Measurements from ENCODE around the gene UTP25. TPM values are rescaled to one million over a fixed set of nuclear protein-coding genes. Genes with fewer than 3 reads are reported as not detected.

UTP25 gene
- total and polyA plus RNA-seq, 2 of the 4 experiments (the other 2 are of a cell fraction), result 7.1 to 17.4 TPM

DNA sequence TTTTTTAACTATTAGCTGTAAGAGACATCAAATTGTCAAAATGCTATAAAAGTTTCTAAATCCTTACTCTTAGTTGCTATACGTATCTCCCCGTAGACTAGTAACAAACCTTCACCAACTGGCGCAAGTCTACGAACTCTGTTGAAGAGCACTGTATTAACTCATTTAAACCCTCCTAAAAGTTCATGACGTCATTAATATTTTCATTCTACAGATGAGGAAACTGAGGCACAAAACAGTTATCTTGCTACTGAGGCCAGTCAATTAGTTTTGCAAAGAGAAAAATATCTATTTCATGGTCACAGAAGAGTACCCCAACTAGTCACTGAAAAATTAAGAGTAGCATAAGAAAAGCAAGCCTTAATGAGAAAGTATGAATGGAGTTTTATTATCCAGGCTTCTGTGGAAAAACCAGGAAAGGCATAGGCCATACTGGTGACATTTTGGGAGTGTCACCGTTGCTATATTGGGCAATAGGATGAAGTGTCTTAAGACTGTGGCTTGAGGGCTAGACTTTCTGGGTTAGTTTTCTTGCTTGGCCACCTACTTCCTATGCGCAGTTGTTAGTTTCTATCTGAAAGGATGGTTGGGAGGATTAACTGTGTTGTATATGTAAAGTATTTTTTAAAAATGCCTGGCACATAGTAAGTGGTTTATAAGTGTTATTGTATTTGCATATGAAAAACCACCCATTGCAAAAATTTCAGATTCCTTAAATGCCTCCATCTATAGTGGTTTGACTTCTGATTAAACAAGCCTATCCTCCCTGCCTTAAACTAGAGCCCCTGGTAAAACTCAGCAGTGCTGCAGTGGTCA is 57.8 kb downstream of the UTP25 start:
- ChIA-PET CTCF (interaction anchor here (1.3 kb wide), 1 partner anchor 10 kb away, joined by 5 read pairs; no protein-coding TSS in a partner anchor), POLR2A (ENCODE audit: unreplicated experiment) (no interaction called here)
- Histone ChIP-seq H3K79me1 (ENCODE audit: low read depth in 1 of 2, low read length in 2 of 2) (no peaks in the 10 kb centered on the region), H3K14ac (replicated peaks; ENCODE audit: low read depth, low read length) (no peak overlapping the region; the same call in 1 of the 2 replicates), H2BK120ac (ENCODE audit: low read depth, low read length) (peak overlapping the region; percentile 68; the same call in 1 of the 2 replicates), H3K4ac (ENCODE audit: low read depth, low read length) (peak overlapping the region; percentile 41; the same call in 1 of the 2 replicates), H2BK15ac (ENCODE audit: low read depth, low read length) (no peak overlapping the region; the same call in 2 of the 3 replicates), H2AK5ac (ENCODE audit: low read depth, low read length) (peak overlapping the region; percentile 48; the same call in 1 of the 2 replicates), H2AK9ac (replicated peaks; ENCODE audit: low read depth, low read length, poor library complexity) (no peak overlapping the region), H2BK20ac (ENCODE audit: low read depth, low read length) (peak overlapping the region; percentile 87; the same call in 1 of the 2 replicates), H4K20me1 (ENCODE audit: insufficient read depth, low read length) (no peaks in the 10 kb centered on the region), H3K4me3 (ENCODE audit: insufficient read depth, low read depth, low read length) (no peak overlapping the region), H4K8ac (ENCODE audit: low read depth in 2 of 2, low read length in 2 of 2) (peak overlapping the region in 1 of 2 experiments; percentile 48; a peak in 1 of 4 replicates), H3K27ac (ENCODE audit: insufficient read depth, low read length) (no peak overlapping the region), H4K91ac (ENCODE audit: insufficient read depth, low read depth, low read length) (no peak overlapping the region), H3K9me1 (ENCODE audit: insufficient read depth, low read length) (peaks cover 8% of the 10 kb centered on the region), H3K36me3 (ENCODE audit: control insufficient read depth, insufficient read depth, low read length) (no peaks in the 10 kb centered on the region), H4K5ac (ENCODE audit: low read depth, low read length) (no peak overlapping the region), H3K56ac (ENCODE audit: extremely low read depth, insufficient read depth, low read length) (no peak overlapping the region; the same call in 1 of the 2 replicates), H3K9ac (ENCODE audit: low read depth, low read length) (no peak overlapping the region), H3K27me3 (ENCODE audit: control insufficient read depth, insufficient read depth, low read length) (no peaks in the 10 kb centered on the region), H3K4me2 (ENCODE audit: low read depth, low read length) (no peak overlapping the region), H3K9me3 (ENCODE audit: control insufficient read depth, insufficient read depth, low read length) (no peaks in the 10 kb centered on the region), H2BK5ac (ENCODE audit: low read depth, low read length, poor library complexity, severe bottlenecking) (no peak overlapping the region), H3K18ac (ENCODE audit: low read depth, low read length) (0 out of 2 replicates have a peak overlapping the region, but pooled peaks have one; percentile 33), H3K4me1 (ENCODE audit: control insufficient read depth, insufficient read depth, low read length) (peaks cover 8% of the 10 kb centered on the region), H3K23ac (ENCODE audit: low read depth, low read length) (no peak overlapping the region), H2AFZ (replicated peaks; ENCODE audit: low read length, poor library complexity) (no peak overlapping the region)
- no peak for ATAC-seq (ENCODE audit: low read depth)
- no peak for TF ChIP-seq BHLHE40 (IDR thresholded peaks at IDR 0.05; ENCODE audit: low read depth, low read length)
- TF ChIP-seq CEBPB (IDR thresholded peaks at IDR 0.05; ENCODE audit: low read depth, low read length), result peak; percentile 40; the same call in 1 of the 2 replicates
- dilution Hi-C loops (cut with HindIII; ENCODE audit: low sequenced_read_pairs, unreplicated experiment), result no loop called here
- no peak for DNase-seq
- in situ Hi-C loops (cut with MboI; ENCODE audit: low sequenced_read_pairs), result no loop called here
- WGBS, 2 experiments (ENCODE audit: extremely low coverage in 2 of 2, insufficient read length in 1 of 2), result 100% methylated on average over 1 of the region's 7 CpGs; no CpG with 5 or more reads in 1 of the 2 experiments
- intact Hi-C loops (cut with micrococcal nuclease), result no loop called here
- BruUV-seq (replicated peaks), result no TSS peak
